ENCODE measurements around the gene LSAMP. TPM values are rescaled to one million over a fixed set of nuclear protein-coding genes. Genes with fewer than 3 reads are reported as not detected.

LSAMP gene
- total and polyA plus RNA-seq, 9 of the 15 experiments (the other 6 are each of a cell fraction or from before 2014, with no cell fraction given) = 0.09 to 0.11 TPM; not detected in 7

DNA sequence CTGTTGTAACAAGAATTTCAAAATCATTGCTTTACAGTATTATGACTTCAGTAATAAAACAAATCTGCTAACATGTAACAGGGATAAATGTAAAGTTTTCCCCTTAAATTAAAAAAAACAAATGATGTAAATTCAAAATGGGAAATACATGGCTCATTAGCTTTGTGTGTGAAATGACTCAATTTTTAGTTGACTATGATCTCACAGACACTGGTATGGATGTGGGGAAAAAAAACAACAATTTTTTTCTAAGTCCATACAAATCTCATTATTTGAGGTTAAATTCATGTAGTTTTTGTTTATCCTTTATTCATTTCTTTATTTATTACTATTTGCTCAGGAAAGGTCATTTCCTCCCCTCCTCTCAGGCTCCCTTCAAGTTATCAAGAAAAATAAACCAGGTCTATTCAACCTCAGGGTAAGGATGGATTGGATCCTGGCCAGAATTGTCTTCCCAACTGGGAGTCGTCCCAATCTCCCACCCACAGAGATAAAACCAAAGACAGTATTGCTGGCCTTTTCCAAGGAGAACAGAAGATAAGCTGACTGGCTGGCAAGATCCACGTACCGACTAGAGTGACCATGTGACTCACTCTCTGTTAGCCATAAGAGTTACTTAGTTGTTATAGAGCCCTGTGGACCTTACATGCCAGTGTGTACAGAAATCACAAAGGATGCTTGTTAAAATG, 448.7 kb downstream of the LSAMP start (continued):
- TF ChIP-seq SAFB (IDR thresholded peaks at IDR 0.05; ENCODE audit: borderline replicate concordance, low read depth, low read length) = no peak

- Histone ChIP-seq H3K27me3 (ENCODE audit: control insufficient read depth in 2 of 2, insufficient read depth in 2 of 2, low read length in 2 of 2) (no peaks in the 10 kb centered on the region), H3K27ac (ENCODE audit: extremely low read depth, low read depth, low read length) (no peak overlapping the region), H3K9me3 (replicated peaks; ENCODE audit: control insufficient read depth, insufficient read depth, low read depth, low read length) (peaks cover 5% of the 10 kb centered on the region; the same call in 1 of the 2 replicates), H3K4me1 (replicated peaks in 1 of 2; ENCODE audit: control insufficient read depth in 2 of 2, insufficient read depth in 2 of 2, low read length in 2 of 2) (no peaks in the 10 kb centered on the region), H3K4me3 (no peak overlapping the region), H3K4me2 (ENCODE audit: insufficient read depth, low read length) (no peak overlapping the region), H3K9ac (ENCODE audit: insufficient read depth in 1 of 2, low read depth in 2 of 2, low read length in 2 of 2) (no peak overlapping the region), H3K36me3 (ENCODE audit: control insufficient read depth, insufficient read depth, low read length) (no peaks in the 10 kb centered on the region), H3K79me2 (ENCODE audit: control insufficient read depth, insufficient read depth, low read length) (no peaks in the 10 kb centered on the region), H4K20me1 (replicated peaks; ENCODE audit: control insufficient read depth, insufficient read depth, low read length) (no peaks in the 10 kb centered on the region), H2AFZ (ENCODE audit: low read depth, low read length) (no peak overlapping the region), H3K9me1 (ENCODE audit: control insufficient read depth, insufficient read depth, low read length) (no peaks in the 10 kb centered on the region)
- intact Hi-C loops (cut with micrococcal nuclease) = no loop called here
- TF ChIP-seq ELF4 (CRISPR knock-in tag; IDR thresholded peaks at IDR 0.05) (no peak), MAFK (IDR thresholded peaks at IDR 0.05; ENCODE audit: low read length) (no peak), PRMT5 (CRISPR knock-in tag; IDR thresholded peaks at IDR 0.05) (no peak), EGR1 (conservative IDR thresholded peaks at IDR 0.05) (no peak), ASH1L (IDR thresholded peaks at IDR 0.05; ENCODE audit: borderline replicate concordance, low read depth, partially characterized antibody) (no peak), HNRNPUL1 (IDR thresholded peaks at IDR 0.05; ENCODE audit: low read length) (no peak), SLC30A9 (CRISPR knock-in tag; IDR thresholded peaks at IDR 0.05) (no peak), POLR3G (IDR thresholded peaks at IDR 0.05; ENCODE audit: extremely low read depth, insufficient read length, insufficient replicate concordance) (no peak), RUNX1 (IDR thresholded peaks at IDR 0.05; ENCODE audit: low read depth) (no peak), HINFP (tag; conservative IDR thresholded peaks at IDR 0.05; ENCODE audit: low read depth) (no peak), GTF2A2 (tag; IDR thresholded peaks at IDR 0.05) (no peak), MCM7 (IDR thresholded peaks at IDR 0.05) (no peak)
- TF ChIP-seq, protein P1, sequence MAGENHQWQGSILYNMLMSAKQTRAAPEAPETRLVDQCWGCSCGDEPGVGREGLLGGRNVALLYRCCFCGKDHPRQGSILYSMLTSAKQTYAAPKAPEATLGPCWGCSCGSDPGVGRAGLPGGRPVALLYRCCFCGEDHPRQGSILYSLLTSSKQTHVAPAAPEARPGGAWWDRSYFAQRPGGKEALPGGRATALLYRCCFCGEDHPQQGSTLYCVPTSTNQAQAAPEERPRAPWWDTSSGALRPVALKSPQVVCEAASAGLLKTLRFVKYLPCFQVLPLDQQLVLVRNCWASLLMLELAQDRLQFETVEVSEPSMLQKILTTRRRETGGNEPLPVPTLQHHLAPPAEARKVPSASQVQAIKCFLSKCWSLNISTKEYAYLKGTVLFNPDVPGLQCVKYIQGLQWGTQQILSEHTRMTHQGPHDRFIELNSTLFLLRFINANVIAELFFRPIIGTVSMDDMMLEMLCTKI (IDR thresholded peaks at IDR 0.05; ENCODE audit: partially characterized antibody) = no peak
- no peak for ATAC-seq
- 49% methylated on average over 4 of the region's 4 CpGs for WGBS (ENCODE audit: insufficient coverage, low coverage, missing lambda C conversion rate)
- in situ Hi-C loops (cut with MboI) = no loop called here
- no peak for DNase-seq (ENCODE audit: extremely low read depth in 1 of 4, low spot score in 3 of 4)
- no peak for FAIRE-seq
- no TSS peak for BruUV-seq (replicated peaks)
- CTCF ChIA-PET (ENCODE audit: low intra/inter-chr PET ratio) = no interaction called here
- POLR2A ChIA-PET = no interaction called here
Observed at GRCh38 chr3:115990669-115991068, 454.6 kb downstream of the LSAMP start.
